Measurements from ENCODE around the gene AP3D1. TPM values are rescaled to one million over a fixed set of nuclear protein-coding genes. Genes with fewer than 3 reads are reported as not detected.
"Not testable (repeated sequence)": the region's sequence is repeated elsewhere in the genome, so short reads cannot be mapped to it uniquely, and the experiment has no call there.

Gene AP3D1
- total and polyA plus RNA-seq, 11 donors: 63.1 to 124 (median 103) TPM

GRCh38 chr19:2135474-2136402 is 15.6 kb downstream of the AP3D1 start:
- Histone ChIP-seq H3K4me1 (peaks cover 0 to 17% (median 5%) of the 10 kb centered on the region in 12 donors), H3K27ac (no peak overlapping the region), H3K9me3 (no peaks in the 10 kb centered on the region), H3K36me3 (peaks cover 0 to 85% (median 65%) of the 10 kb centered on the region in 9 donors), H3K4me3 (no peak overlapping the region), H3K27me3 (no peaks in the 10 kb centered on the region)
- DNase-seq (no peak), ATAC-seq (peak in 1 of 4 donors; percentile 2)
- TF ChIP-seq CTCF (IDR thresholded peaks at IDR 0.05): no peak
- no peak for TF ChIP-seq POLR2A (IDR thresholded peaks at IDR 0.05)
- 89 to 95% (median 93%) methylated on average over 37 to 50 of the region's 50 CpGs for WGBS, 4 donors
- intact Hi-C loops (cut with DNase I): no loop called here

- ATAC-seq: peak; percentile 4 to 38 (median 14)
- peaks cover 0 to 26% (median 10%) of the 10 kb centered on the region in 12 donors for H3K4me1 ChIP-seq
- no peak for TF ChIP-seq CTCF (IDR thresholded peaks at IDR 0.05)
- no peak for TF ChIP-seq POLR2A (IDR thresholded peaks at IDR 0.05)
- intact Hi-C loops (cut with DNase I): no loop called here
- peaks cover 0 to 83% (median 59%) of the 10 kb centered on the region in 9 donors for H3K36me3 ChIP-seq
- no peaks in the 10 kb centered on the region for H3K27me3 ChIP-seq
- peak in 1 of 5 donors; percentile 76 for DNase-seq
- H3K9me3 ChIP-seq: no peaks in the 10 kb centered on the region
- 68 to 92% (median 78%) methylated on average over 18 to 19 of the region's 19 CpGs for WGBS, 4 donors
- H3K4me3 ChIP-seq: no peak overlapping the region
- H3K27ac ChIP-seq: peak overlapping the region in 5 of 12 donors; percentile 13 to 67 (median 27)
Measured at GRCh38 chr19:2132731-2133490, 18.5 kb downstream of the AP3D1 start.

GRCh38 chr19:2132191-2132590 is 19.2 kb downstream of the AP3D1 start:
- Histone ChIP-seq H3K27me3 (no peaks in the 10 kb centered on the region), H3K4me1 (peaks cover 0 to 28% (median 14%) of the 10 kb centered on the region in 12 donors), H3K9me3 (no peaks in the 10 kb centered on the region), H3K4me3 (no peak overlapping the region), H3K36me3 (peaks cover 0 to 83% (median 54%) of the 10 kb centered on the region in 9 donors), H3K27ac (peak overlapping the region in 3 of 12 donors; percentile 27 to 67 (median 42))
- no peak for TF ChIP-seq CTCF (IDR thresholded peaks at IDR 0.05)
- TF ChIP-seq POLR2A (IDR thresholded peaks at IDR 0.05): no peak
- no peak for DNase-seq
- intact Hi-C loops (cut with DNase I): no loop called here
- 89 to 96% (median 95%) methylated on average over 12 to 14 of the region's 14 CpGs for WGBS, 4 donors
- no peak for ATAC-seq

GRCh38 chr19:2131012-2131975 is 20.1 kb downstream of the AP3D1 start:
- Histone ChIP-seq H3K36me3 (peaks cover 0 to 83% (median 54%) of the 10 kb centered on the region in 9 donors), H3K4me1 (peaks cover 0 to 32% (median 15%) of the 10 kb centered on the region in 12 donors), H3K27ac (peak overlapping the region in 2 of 12 donors; percentile 92 to 96)
- DNase-seq; intact Hi-C loops (cut with DNase I); ATAC-seq; H3K27me3 ChIP-seq; H3K4me3 ChIP-seq; H3K9me3 ChIP-seq: not testable (repeated sequence)
- WGBS, 4 donors: 85 to 95% (median 91%) methylated on average over 25 to 67 of the region's 67 CpGs
